Measurements from ENCODE around the gene TBC1D9B. TPM values are rescaled to one million over a fixed set of nuclear protein-coding genes. Genes with fewer than 3 reads are reported as not detected.
A peak's percentile ranks its signal among the peaks of the same experiment; 100 is the strongest.
"Not testable (repeated sequence)": the region's sequence is repeated elsewhere in the genome, so short reads cannot be mapped to it uniquely, and the experiment has no call there.

Gene TBC1D9B
- total and polyA plus RNA-seq, 3 donors from 2014 or later = 76.1 to 134 (median 122) TPM

- no peak for TF ChIP-seq CTCF (IDR thresholded peaks at IDR 0.05)
- no peak for TF ChIP-seq POLR2A (IDR thresholded peaks at IDR 0.05)
- Histone ChIP-seq H3K9me3 (no peaks in the 10 kb centered on the region), H3K27ac (peak overlapping the region in 1 of 2 donors; percentile 41), H3K4me3 (no peak overlapping the region), H3K4me1 (peaks cover 14% of the 10 kb centered on the region), H3K27me3 (no peaks in the 10 kb centered on the region), H3K36me3 (ENCODE audit: low read depth, missing control alignments) (no peaks in the 10 kb centered on the region)
- intact Hi-C loops (cut with DNase I; ENCODE audit: low total_unique reads) = no loop called here
- 80 to 89% methylated on average over 13 to 19 of the region's 19 CpGs for WGBS, 2 donors
- DNase-seq = no peak
These were observed 71.3 kb downstream of the TBC1D9B start for GRCh38 chr5:179836225-179837019.

- DNase-seq; H3K27me3 ChIP-seq; intact Hi-C loops (cut with DNase I; ENCODE audit: low total_unique reads); H3K9me3 ChIP-seq; H3K4me3 ChIP-seq; H3K27ac ChIP-seq; H3K36me3 ChIP-seq (ENCODE audit: low read depth, missing control alignments): not testable (repeated sequence)
- 60 to 91% methylated on average over 2 to 19 of the region's 28 CpGs for WGBS, 2 donors
- peaks cover 16% of the 10 kb centered on the region for H3K4me1 ChIP-seq
These were observed 72.8 kb downstream of the TBC1D9B start for GRCh38 chr5:179834871-179835270.

GRCh38 chr5:179834120-179834519 is 73.6 kb downstream of the TBC1D9B start:
- intact Hi-C loops (cut with DNase I; ENCODE audit: low total_unique reads) = no loop called here
- Histone ChIP-seq H3K4me1 (peaks cover 10% of the 10 kb centered on the region), H3K27me3 (no peaks in the 10 kb centered on the region), H3K27ac (no peak overlapping the region), H3K36me3 (ENCODE audit: low read depth, missing control alignments) (no peaks in the 10 kb centered on the region), H3K9me3 (no peaks in the 10 kb centered on the region), H3K4me3 (no peak overlapping the region)
- TF ChIP-seq CTCF (IDR thresholded peaks at IDR 0.05) (no peak), POLR2A (IDR thresholded peaks at IDR 0.05) (no peak)
- 76 to 94% methylated on average over 7 to 8 of the region's 8 CpGs for WGBS, 2 donors
- DNase-seq = no peak

- no peaks in the 10 kb centered on the region for H3K27me3 ChIP-seq
- no peaks in the 10 kb centered on the region for H3K9me3 ChIP-seq
- WGBS, 2 donors = 100% methylated on average over 3 of the region's 3 CpGs
- intact Hi-C loops (cut with DNase I; ENCODE audit: low total_unique reads) = no loop called here
- no peak for DNase-seq
- peaks cover 10% of the 10 kb centered on the region for H3K4me1 ChIP-seq
- no peaks in the 10 kb centered on the region for H3K36me3 ChIP-seq (ENCODE audit: low read depth, missing control alignments)
- H3K4me3 ChIP-seq = no peak overlapping the region
- no peak overlapping the region for H3K27ac ChIP-seq
- TF ChIP-seq CTCF (IDR thresholded peaks at IDR 0.05) (no peak), POLR2A (IDR thresholded peaks at IDR 0.05) (no peak)
These were observed 74.0 kb downstream of the TBC1D9B start for GRCh38 chr5:179833709-179834070.

GRCh38 chr5:179833056-179833708 is 74.5 kb downstream of the TBC1D9B start:
- DNase-seq = no peak
- Histone ChIP-seq H3K9me3 (no peaks in the 10 kb centered on the region), H3K36me3 (ENCODE audit: low read depth, missing control alignments) (no peaks in the 10 kb centered on the region), H3K27me3 (no peaks in the 10 kb centered on the region), H3K4me3 (no peak overlapping the region), H3K4me1 (peaks cover 10% of the 10 kb centered on the region), H3K27ac (no peak overlapping the region)
- no peak for TF ChIP-seq CTCF (IDR thresholded peaks at IDR 0.05)
- no peak for TF ChIP-seq POLR2A (IDR thresholded peaks at IDR 0.05)
- 82 to 86% methylated on average over 11 to 23 of the region's 23 CpGs for WGBS, 2 donors
- intact Hi-C loops (cut with DNase I; ENCODE audit: low total_unique reads) = no loop called here
